NCI-H187 treated with DMSO at 0.1 percent for 48 hours (cell line): ENCODE measurements around the gene FAM200B.

Experiments
- DNase-seq: peaks from one replicate; lab custom pipeline; 2025; lab: John Stamatoyannopoulos, UW

FAM200B gene

DNA sequence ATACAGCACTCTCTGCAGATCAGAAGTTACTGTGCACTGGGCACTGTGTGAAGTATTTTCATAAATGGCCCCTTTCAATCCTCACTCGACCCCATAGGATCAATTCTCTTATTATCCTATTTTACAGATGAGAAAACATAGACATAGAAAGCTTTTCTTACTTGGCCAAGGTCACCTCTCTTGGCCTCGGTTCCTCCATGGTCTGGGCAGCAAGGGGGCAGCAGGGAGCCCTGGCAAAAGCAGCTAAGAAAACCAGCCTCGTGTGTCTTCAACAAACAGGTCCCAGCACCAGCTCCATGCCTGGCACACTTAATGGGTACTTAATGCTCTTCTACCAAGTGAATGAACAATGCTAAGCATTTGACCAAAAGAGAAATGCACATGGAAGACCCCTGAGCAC, 55.6 kb downstream of the FAM200B start:
- DNase-seq, result no peak

DNA sequence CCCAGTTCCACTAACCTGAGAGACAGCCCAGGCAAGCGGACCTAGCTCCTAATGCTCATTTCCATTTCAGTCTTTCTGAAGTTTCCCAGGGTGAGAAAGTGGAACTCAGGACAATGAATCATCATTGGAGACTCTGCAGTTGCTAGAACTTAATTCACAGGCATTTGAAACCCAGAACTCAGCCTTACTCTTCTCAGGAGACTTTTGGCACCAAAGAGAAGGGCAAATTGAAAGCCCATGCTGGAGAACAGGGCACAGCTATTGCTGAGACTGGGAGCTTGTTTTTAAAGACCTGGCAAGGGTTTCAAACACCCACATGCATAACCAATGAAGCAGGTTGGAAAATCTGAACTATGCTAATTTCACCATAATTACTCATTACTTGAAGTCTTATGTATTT, 57.2 kb downstream of the FAM200B start:
- no peak for DNase-seq
